ENCODE data around the gene CNTRL.

DNA sequence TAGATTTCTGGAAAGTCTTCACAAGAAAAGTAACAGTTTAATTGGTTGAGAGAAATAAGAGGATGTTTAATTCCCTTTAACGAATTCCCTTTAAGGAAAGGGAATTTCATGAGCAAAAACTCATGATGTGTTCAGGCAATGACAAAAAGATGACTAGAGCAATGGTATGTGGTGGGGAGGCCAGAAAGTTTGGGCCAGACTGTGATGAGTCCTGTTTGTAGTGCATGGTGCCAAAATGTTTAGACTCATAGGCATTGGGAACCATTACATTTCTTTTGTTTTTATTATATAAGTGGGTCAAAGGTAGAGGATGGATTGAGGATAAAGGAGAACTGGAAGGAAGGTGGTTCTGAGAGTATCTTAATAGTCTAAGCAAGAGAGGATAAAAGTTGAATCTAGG, 10.9 kb downstream of the CNTRL start:
- TF ChIP-seq POLR2A (IDR thresholded peaks at IDR 0.05) (no peak), EP300 (IDR thresholded peaks at IDR 0.05) (no peak)
- TF ChIP-seq, protein P1, sequence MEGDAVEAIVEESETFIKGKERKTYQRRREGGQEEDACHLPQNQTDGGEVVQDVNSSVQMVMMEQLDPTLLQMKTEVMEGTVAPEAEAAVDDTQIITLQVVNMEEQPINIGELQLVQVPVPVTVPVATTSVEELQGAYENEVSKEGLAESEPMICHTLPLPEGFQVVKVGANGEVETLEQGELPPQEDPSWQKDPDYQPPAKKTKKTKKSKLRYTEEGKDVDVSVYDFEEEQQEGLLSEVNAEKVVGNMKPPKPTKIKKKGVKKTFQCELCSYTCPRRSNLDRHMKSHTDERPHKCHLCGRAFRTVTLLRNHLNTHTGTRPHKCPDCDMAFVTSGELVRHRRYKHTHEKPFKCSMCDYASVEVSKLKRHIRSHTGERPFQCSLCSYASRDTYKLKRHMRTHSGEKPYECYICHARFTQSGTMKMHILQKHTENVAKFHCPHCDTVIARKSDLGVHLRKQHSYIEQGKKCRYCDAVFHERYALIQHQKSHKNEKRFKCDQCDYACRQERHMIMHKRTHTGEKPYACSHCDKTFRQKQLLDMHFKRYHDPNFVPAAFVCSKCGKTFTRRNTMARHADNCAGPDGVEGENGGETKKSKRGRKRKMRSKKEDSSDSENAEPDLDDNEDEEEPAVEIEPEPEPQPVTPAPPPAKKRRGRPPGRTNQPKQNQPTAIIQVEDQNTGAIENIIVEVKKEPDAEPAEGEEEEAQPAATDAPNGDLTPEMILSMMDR (IDR thresholded peaks at IDR 0.05), result no peak

Measured in tibial nerve (tissue), 4 donors.